ENCODE results near the gene NECTIN2.
"Not testable (repeated sequence)": the region's sequence is repeated elsewhere in the genome, so short reads cannot be mapped to it uniquely, and the experiment has no call there.

The NECTIN2 gene

DNA sequence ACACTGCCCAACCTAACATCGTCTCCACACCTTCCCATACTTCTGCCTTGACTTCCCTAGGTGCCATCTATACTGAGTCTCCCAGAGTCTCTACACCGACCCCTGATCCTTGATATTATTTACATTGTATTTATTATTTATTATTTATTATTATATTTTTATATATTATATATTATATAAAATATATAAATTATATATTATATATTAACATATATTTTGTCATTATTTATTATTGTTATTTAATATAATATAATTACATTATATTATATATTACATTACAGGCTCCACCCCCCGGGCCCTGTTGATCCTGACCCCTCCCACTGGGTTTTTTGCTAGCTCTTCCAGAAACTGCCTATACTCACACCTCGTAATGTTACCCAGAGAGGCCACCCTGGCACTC lies 26.6 kb downstream of the NECTIN2 start:
- DNase-seq (ENCODE audit: low read depth, low spot score): no peak
- H3K36me3 ChIP-seq (ENCODE audit: control insufficient read depth, insufficient read depth, low read length): peaks cover 41% of the 10 kb centered on the region
- WGBS (ENCODE audit: insufficient coverage, insufficient read length): no CpG with 5 or more reads among the region's 4 CpGs
- no peak overlapping the region for H3K27ac ChIP-seq (ENCODE audit: low read length)
- H3K4me1 ChIP-seq (ENCODE audit: control insufficient read depth, insufficient read depth, low read length): no peaks in the 10 kb centered on the region; the same call in 1 of the 2 replicates
- no peaks in the 10 kb centered on the region for H3K27me3 ChIP-seq (ENCODE audit: control insufficient read depth, insufficient read depth, low read length)
- H3K9me3 ChIP-seq (ENCODE audit: control insufficient read depth, insufficient read depth, low read length): no peaks in the 10 kb centered on the region
- no peak overlapping the region for H3K4me3 ChIP-seq (ENCODE audit: low read length)

DNA sequence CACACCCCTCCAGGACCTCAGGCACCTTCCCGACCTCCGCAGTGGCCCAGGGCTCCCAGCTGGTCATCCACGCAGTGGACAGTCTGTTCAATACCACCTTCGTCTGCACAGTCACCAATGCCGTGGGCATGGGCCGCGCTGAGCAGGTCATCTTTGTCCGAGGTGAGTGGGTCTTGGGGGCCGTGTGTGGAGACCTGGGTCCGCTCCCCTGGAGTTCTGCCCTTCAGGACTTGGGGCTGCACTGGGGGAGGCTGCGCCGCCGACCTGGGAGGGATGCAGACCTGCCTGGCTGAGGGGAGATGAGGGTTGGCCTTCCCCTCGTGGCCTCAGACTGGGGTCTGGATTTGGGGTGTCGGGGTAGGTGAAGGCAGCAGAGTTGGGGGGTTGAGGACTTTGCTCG lies 28.2 kb downstream of the NECTIN2 start:
- no peak for DNase-seq (ENCODE audit: low read depth, low spot score)
- H3K27me3 ChIP-seq (ENCODE audit: control insufficient read depth, insufficient read depth, low read length): no peaks in the 10 kb centered on the region
- peaks cover 44% of the 10 kb centered on the region for H3K36me3 ChIP-seq (ENCODE audit: control insufficient read depth, insufficient read depth, low read length)
- no peaks in the 10 kb centered on the region for H3K9me3 ChIP-seq (ENCODE audit: control insufficient read depth, insufficient read depth, low read length)
- H3K27ac ChIP-seq (ENCODE audit: low read length): no peak overlapping the region
- H3K4me3 ChIP-seq (ENCODE audit: low read length): no peak overlapping the region
- WGBS (ENCODE audit: insufficient coverage, insufficient read length): no CpG with 5 or more reads among the region's 16 CpGs
- no peaks in the 10 kb centered on the region; the same call in 1 of the 2 replicates for H3K4me1 ChIP-seq (ENCODE audit: control insufficient read depth, insufficient read depth, low read length)

DNA sequence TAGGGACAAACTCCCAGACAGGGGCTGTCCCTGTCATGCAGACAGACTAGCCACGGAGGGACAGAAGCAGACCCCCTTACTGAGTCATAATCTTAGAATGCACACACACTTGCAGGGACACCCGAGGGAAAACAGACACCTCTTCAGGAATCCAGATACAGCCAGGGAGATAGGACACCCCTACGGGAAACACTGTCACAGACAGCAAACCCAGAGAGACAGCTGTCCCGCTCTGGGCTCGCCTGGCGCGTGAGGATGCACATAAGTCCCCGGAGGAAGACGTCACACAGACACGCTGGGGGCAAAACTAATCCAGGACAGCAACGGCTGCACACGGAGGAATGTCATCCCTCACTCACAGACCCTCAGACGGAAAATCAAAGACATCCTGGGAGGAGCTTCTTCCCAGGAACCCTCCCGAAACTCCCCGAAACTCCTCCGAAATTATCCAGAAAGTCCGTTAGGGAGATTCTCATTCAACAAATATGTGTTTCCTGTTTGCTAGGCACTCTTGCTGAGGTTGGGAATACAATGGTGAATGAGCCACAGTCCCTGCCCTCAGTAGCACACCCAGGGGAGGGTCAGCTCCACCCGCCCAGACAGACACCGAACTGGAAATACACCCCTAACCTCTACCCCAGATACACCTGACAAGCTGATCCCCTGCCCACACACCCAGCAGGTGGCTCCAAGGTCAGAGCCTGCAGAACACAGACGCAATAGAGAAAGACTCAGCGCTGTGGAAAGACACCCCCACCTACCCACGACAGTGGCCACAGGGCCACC lies 29.8 kb downstream of the NECTIN2 start:
- Histone ChIP-seq H3K27me3 (ENCODE audit: control insufficient read depth, insufficient read depth, low read length) (no peaks in the 10 kb centered on the region), H3K27ac (ENCODE audit: low read length) (no peak overlapping the region), H3K9me3 (ENCODE audit: control insufficient read depth, insufficient read depth, low read length) (no peaks in the 10 kb centered on the region), H3K4me1 (ENCODE audit: control insufficient read depth, insufficient read depth, low read length) (peaks cover 2% of the 10 kb centered on the region; the same call in 1 of the 2 replicates), H3K4me3 (ENCODE audit: low read length) (no peak overlapping the region), H3K36me3 (ENCODE audit: control insufficient read depth, insufficient read depth, low read length) (peaks cover 46% of the 10 kb centered on the region)
- no CpG with 5 or more reads among the region's 22 CpGs for WGBS (ENCODE audit: insufficient coverage, insufficient read length)
- DNase-seq (ENCODE audit: low read depth, low spot score): no peak

DNA sequence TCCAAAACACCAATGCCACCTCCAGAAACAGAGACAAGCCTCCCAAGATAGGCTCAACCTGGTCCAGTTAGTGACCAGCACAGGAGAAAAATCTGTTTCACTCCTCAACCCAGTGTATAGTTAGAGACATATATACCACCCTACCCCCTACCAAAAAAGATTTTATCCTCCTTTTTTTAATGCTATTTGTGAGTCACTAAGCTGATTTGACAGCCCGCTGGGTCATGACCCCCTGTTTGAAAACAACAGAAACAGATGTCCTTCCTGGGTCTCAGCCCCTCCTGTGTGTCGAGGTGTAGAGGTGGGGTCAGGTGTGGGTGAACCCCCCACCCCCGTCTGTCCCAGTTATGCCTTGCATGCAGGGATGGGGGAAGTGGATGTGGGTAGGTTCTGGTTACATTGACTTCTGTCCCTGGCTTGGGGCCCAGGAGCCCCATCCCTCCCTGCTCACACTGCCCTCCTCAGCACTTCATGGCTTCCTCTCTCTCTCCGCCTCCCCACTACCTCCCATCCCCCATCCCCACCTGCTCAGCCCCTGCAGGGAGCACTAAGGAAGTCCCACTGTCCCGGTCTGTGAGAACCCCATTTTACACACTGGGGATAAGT lies 30.9 kb downstream of the NECTIN2 start:
- Histone ChIP-seq H3K9me3 (ENCODE audit: control insufficient read depth, insufficient read depth, low read length) (no peaks in the 10 kb centered on the region), H3K27ac (ENCODE audit: low read length) (no peak overlapping the region), H3K4me1 (ENCODE audit: control insufficient read depth, insufficient read depth, low read length) (peaks cover 2% of the 10 kb centered on the region; the same call in 1 of the 2 replicates), H3K36me3 (ENCODE audit: control insufficient read depth, insufficient read depth, low read length) (peaks cover 41% of the 10 kb centered on the region), H3K27me3 (ENCODE audit: control insufficient read depth, insufficient read depth, low read length) (no peaks in the 10 kb centered on the region), H3K4me3 (ENCODE audit: low read length) (no peak overlapping the region)
- no CpG with 5 or more reads among the region's 5 CpGs for WGBS (ENCODE audit: insufficient coverage, insufficient read length)
- DNase-seq (ENCODE audit: low read depth, low spot score): no peak

DNA sequence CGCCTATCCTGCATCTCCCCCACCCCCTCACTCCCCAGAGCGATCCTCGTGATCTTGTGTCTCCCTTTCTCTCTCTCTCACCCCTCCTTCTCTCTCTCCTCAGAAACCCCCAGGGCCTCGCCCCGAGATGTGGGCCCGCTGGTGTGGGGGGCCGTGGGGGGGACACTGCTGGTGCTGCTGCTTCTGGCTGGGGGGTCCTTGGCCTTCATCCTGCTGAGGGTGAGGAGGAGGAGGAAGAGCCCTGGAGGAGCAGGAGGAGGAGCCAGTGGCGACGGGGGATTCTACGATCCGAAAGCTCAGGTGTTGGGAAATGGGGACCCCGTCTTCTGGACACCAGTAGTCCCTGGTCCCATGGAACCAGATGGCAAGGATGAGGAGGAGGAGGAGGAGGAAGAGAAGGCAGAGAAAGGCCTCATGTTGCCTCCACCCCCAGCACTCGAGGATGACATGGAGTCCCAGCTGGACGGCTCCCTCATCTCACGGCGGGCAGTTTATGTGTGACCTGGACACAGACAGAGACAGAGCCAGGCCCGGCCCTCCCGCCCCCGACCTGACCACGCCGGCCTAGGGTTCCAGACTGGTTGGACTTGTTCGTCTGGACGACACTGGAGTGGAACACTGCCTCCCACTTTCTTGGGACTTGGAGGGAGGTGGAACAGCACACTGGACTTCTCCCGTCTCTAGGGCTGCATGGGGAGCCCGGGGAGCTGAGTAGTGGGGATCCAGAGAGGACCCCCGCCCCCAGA lies 32.2 kb downstream of the NECTIN2 start:
- peaks cover 2% of the 10 kb centered on the region; the same call in 1 of the 2 replicates for H3K4me1 ChIP-seq (ENCODE audit: control insufficient read depth, insufficient read depth, low read length)
- H3K4me3 ChIP-seq (ENCODE audit: low read length): no peak overlapping the region
- no peaks in the 10 kb centered on the region for H3K27me3 ChIP-seq (ENCODE audit: control insufficient read depth, insufficient read depth, low read length)
- DNase-seq (ENCODE audit: low read depth, low spot score): no peak
- no CpG with 5 or more reads among the region's 26 CpGs for WGBS (ENCODE audit: insufficient coverage, insufficient read length)
- H3K27ac ChIP-seq (ENCODE audit: low read length): no peak overlapping the region
- H3K9me3 ChIP-seq (ENCODE audit: control insufficient read depth, insufficient read depth, low read length): no peaks in the 10 kb centered on the region
- peaks cover 35% of the 10 kb centered on the region for H3K36me3 ChIP-seq (ENCODE audit: control insufficient read depth, insufficient read depth, low read length)

DNA sequence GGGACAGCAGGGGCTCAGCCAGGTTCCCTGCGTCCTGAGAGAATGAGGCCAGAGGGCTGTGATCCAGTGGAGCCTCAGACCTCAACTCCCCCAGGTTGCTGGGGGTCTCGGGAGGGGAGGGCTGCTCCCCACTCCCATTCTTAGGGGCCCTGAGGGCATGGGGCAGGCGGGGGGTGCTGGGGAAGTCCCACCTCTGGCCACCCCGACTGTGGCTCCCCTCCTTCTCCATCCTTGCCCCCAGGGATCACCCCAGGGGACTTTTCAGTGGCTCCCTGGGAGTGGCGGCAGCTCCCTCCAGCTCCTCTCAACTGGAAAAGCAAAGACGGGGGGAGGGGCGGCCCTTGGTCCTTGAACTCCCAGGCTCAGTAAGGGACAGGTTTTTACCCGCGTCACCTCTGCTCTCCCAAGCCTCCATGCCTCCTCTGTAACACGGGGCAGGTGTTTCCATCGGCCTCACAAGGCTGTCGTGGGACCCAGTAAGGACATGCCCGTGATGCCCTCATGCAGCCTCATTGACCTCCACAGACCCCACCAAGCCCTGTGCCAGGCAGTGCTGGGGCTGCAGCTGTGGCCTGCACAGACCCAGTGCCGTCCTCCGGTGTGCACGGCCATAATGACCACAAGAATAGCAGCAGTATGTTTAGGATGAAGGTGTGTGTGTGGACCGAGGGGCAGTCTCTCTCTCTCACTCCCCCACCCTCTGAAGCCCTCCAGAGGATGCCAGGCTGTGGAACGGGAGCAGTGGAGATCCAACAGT lies 33.4 kb downstream of the NECTIN2 start:
- Histone ChIP-seq H3K4me3 (ENCODE audit: low read length) (no peak overlapping the region), H3K36me3 (ENCODE audit: control insufficient read depth, insufficient read depth, low read length) (peaks cover 28% of the 10 kb centered on the region), H3K4me1 (ENCODE audit: control insufficient read depth, insufficient read depth, low read length) (peaks cover 2% of the 10 kb centered on the region; the same call in 1 of the 2 replicates), H3K9me3 (ENCODE audit: control insufficient read depth, insufficient read depth, low read length) (no peaks in the 10 kb centered on the region), H3K27ac (ENCODE audit: low read length) (no peak overlapping the region), H3K27me3 (ENCODE audit: control insufficient read depth, insufficient read depth, low read length) (no peaks in the 10 kb centered on the region)
- WGBS (ENCODE audit: insufficient coverage, insufficient read length): no CpG with 5 or more reads among the region's 18 CpGs
- no peak for DNase-seq (ENCODE audit: low read depth, low spot score)

DNA sequence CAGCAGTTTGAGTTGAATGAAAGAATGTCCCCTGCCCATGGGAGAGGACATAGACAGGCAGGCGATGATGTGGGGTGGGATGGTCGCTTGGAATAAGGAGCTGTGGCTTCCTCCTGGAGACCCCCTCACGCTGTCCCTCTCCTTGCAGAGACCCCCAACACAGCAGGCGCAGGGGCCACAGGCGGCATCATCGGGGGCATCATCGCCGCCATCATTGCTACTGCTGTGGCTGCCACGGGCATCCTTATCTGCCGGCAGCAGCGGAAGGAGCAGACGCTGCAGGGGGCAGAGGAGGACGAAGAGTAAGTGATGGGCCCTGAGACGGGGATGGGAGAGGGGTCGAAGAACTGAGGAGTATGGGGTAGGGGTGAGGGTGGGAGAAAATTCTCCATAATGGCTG lies 36.0 kb downstream of the NECTIN2 start:
- no peak overlapping the region for H3K27ac ChIP-seq (ENCODE audit: low read length)
- H3K27me3 ChIP-seq (ENCODE audit: control insufficient read depth, insufficient read depth, low read length): no peaks in the 10 kb centered on the region
- no peak for DNase-seq (ENCODE audit: low read depth, low spot score)
- H3K4me1 ChIP-seq (ENCODE audit: control insufficient read depth, insufficient read depth, low read length): peaks cover 2% of the 10 kb centered on the region; the same call in 1 of the 2 replicates
- peaks cover 20% of the 10 kb centered on the region for H3K36me3 ChIP-seq (ENCODE audit: control insufficient read depth, insufficient read depth, low read length)
- no CpG with 5 or more reads among the region's 15 CpGs for WGBS (ENCODE audit: insufficient coverage, insufficient read length)
- H3K4me3 ChIP-seq (ENCODE audit: low read length): no peak overlapping the region
- H3K9me3 ChIP-seq (ENCODE audit: control insufficient read depth, insufficient read depth, low read length): no peaks in the 10 kb centered on the region

DNA sequence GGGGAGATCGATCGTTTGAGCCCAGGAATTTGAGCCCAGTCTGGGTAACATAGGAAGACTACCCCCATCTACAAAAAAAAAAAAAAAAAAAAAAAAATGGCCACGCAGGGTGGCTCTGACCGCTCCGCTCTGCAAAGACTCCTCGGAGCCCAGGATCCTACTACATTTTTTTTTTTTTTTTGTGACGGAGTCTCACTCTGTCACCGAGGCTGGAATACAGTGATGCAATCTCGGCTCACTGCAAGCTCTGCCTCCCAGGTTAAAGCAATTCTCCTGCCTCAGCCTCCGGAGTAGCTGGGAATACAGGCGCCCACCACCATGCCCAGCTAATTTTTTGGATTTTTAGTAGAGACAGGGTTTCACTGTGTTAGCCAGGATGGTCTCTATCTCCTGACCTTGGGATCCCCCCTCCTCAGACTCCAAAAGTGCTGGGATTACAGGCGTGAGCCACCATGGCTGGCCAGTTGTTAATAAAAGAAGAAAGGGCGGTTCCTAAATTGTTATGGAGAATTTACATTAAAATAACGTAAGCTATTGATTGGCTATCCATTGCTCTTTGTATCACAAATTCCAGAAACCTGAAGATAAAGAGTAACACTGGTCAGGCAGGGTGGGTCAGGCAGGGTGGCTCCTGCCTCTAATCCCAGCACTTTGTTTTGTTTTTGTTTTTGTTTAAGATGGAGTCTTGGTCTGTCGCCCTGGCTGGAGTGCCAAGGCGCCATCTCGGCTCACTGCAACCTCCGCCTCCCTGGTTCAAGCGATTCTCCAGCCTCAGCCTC lies 36.7 kb downstream of the NECTIN2 start:
- not testable (repeated sequence) for DNase-seq (ENCODE audit: low read depth, low spot score); H3K9me3 ChIP-seq (ENCODE audit: control insufficient read depth, insufficient read depth, low read length); H3K4me1 ChIP-seq (ENCODE audit: control insufficient read depth, insufficient read depth, low read length); H3K4me3 ChIP-seq (ENCODE audit: low read length); H3K27ac ChIP-seq (ENCODE audit: low read length); H3K27me3 ChIP-seq (ENCODE audit: control insufficient read depth, insufficient read depth, low read length)
- WGBS (ENCODE audit: insufficient coverage, insufficient read length): no CpG with 5 or more reads among the region's 19 CpGs
- peaks cover 19% of the 10 kb centered on the region for H3K36me3 ChIP-seq (ENCODE audit: control insufficient read depth, insufficient read depth, low read length)

DNA sequence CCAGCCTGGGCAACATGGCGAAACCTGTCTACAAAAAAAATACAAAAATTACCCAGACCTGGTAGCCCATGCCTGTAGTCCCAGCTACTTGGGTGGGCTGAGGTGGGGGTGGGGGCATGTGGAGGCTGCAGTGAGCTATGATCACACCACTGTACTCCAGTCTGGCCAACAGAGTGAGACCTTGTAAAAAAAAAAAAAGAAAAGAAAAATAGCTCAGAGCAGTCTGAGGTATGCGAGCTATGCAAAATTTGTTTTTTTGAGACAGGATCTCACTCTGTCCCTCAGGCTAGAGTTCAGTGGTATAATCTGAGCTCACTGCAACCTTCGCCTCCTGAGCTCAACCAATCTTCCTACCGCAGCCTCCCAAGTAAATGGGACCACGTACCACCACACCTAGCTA lies 37.8 kb downstream of the NECTIN2 start:
- Histone ChIP-seq H3K4me1 (ENCODE audit: control insufficient read depth, insufficient read depth, low read length) (peaks cover 2% of the 10 kb centered on the region; the same call in 1 of the 2 replicates), H3K9me3 (ENCODE audit: control insufficient read depth, insufficient read depth, low read length) (no peaks in the 10 kb centered on the region), H3K4me3 (ENCODE audit: low read length) (no peak overlapping the region), H3K36me3 (ENCODE audit: control insufficient read depth, insufficient read depth, low read length) (peaks cover 20% of the 10 kb centered on the region), H3K27ac (ENCODE audit: low read length) (no peak overlapping the region), H3K27me3 (ENCODE audit: control insufficient read depth, insufficient read depth, low read length) (no peaks in the 10 kb centered on the region)
- DNase-seq (ENCODE audit: low read depth, low spot score): no peak
- whole genome bisulfite sequencing (ENCODE audit: insufficient coverage, insufficient read length): no CpG with 5 or more reads among the region's 5 CpGs
